Stimulated activated effector memory CD8-positive, alpha-beta T cell treated with anti-CD3 and anti-CD28 coated beads, Interleukin-12 subunit alpha, Interleukin-12 subunit beta, amount 100 ng/mL, for 72 hours (primary cell): ENCODE measurements around the gene FADS3.
A peak's percentile ranks its signal among the peaks of the same experiment; 100 is the strongest.

ENCODE experiments used
- ATAC-seq: fragments of 150-1000 bp; cut with Tn5 transposase; 2 replicates; pipeline ENCODE4 v1.10.0; 2021
- DNase-seq, 2 donors: peaks; one replicate each; pipeline ENCODE4 v3.0.0; 2021 to 2022; ENCODE audit warnings: low spot score in 2 of 2
- H3K27ac Mint-ChIP-seq: one replicate; pipeline ENCODE4 v1.8.0; 2022; ENCODE audit warnings: mild to moderate bottlenecking, mixed read lengths
- H3K36me3 Mint-ChIP-seq: one replicate; pipeline ENCODE4 v1.8.0; 2022; ENCODE audit warnings: mild to moderate bottlenecking, mixed read lengths
- H3K4me1 Mint-ChIP-seq: one replicate; pipeline ENCODE4 v1.8.0; 2022; ENCODE audit warnings: mixed read lengths
- H3K4me3 Mint-ChIP-seq: one replicate; pipeline ENCODE4 v1.8.0; 2022; ENCODE audit warnings: mild to moderate bottlenecking, mixed read lengths
- H3K9me3 Mint-ChIP-seq: one replicate; pipeline ENCODE4 v1.8.0; 2022; ENCODE audit warnings: mixed read lengths

The FADS3 gene

GRCh38 chr11:61850687-61851086, 40.7 kb downstream of the FADS3 start:
- H3K27ac Mint-ChIP-seq, result no peak overlapping the region
- ATAC-seq (no peak), DNase-seq (no peak)
- H3K9me3 Mint-ChIP-seq, result no peaks in the 10 kb centered on the region
- peaks cover 5% of the 10 kb centered on the region for H3K4me1 Mint-ChIP-seq
- peaks cover 86% of the 10 kb centered on the region for H3K36me3 Mint-ChIP-seq
- no peak overlapping the region for H3K4me3 Mint-ChIP-seq

GRCh38 chr11:61848631-61849030, 42.7 kb downstream of the FADS3 start:
- Mint-ChIP-seq H3K27ac (peak overlapping the region; percentile 34), H3K4me1 (peaks cover 5% of the 10 kb centered on the region), H3K36me3 (peaks cover 100% of the 10 kb centered on the region), H3K9me3 (no peaks in the 10 kb centered on the region), H3K4me3 (no peak overlapping the region)
- ATAC-seq (no peak), DNase-seq (no peak)

DNA sequence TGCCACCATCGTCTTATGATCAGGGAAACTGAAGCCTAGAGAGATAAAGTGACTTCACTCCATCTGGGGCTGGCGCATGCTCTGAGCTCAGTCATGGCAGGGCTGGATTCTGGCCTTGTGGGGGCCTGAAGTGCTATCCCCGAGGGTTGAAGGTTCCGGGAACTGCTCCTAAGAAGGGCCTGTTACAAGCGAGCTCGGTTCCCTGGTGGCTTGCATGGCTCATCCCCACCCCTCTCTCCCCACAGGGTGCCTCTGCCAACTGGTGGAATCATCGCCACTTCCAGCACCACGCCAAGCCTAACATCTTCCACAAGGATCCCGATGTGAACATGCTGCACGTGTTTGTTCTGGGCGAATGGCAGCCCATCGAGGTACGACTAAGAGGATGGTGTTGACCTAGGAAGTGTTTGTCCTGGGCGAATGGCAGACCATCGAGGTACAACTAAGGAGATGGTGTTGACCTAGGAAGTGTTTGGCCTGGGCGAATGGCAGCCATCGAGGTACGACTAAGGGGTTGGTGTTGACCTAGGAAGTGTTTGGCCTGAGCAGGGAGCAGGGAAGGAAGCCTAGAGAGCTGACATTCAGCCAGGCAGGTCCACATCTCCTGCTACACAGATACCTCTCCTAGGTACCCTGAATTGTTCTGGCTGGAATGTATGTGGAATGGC, 43.3 kb downstream of the FADS3 start:
- H3K36me3 Mint-ChIP-seq, result peaks cover 100% of the 10 kb centered on the region
- no peaks in the 10 kb centered on the region for H3K9me3 Mint-ChIP-seq
- peaks cover 5% of the 10 kb centered on the region for H3K4me1 Mint-ChIP-seq
- no peak overlapping the region for H3K4me3 Mint-ChIP-seq
- H3K27ac Mint-ChIP-seq, result peak overlapping the region; percentile 34
- ATAC-seq (no peak), DNase-seq (no peak)

- no peak for DNase-seq
- Mint-ChIP-seq H3K27ac (no peak overlapping the region), H3K9me3 (no peaks in the 10 kb centered on the region), H3K4me1 (peaks cover 5% of the 10 kb centered on the region), H3K36me3 (peaks cover 99% of the 10 kb centered on the region), H3K4me3 (no peak overlapping the region)
- no peak for ATAC-seq
These were observed 44.9 kb downstream of the FADS3 start for GRCh38 chr11:61846362-61847020.

DNA sequence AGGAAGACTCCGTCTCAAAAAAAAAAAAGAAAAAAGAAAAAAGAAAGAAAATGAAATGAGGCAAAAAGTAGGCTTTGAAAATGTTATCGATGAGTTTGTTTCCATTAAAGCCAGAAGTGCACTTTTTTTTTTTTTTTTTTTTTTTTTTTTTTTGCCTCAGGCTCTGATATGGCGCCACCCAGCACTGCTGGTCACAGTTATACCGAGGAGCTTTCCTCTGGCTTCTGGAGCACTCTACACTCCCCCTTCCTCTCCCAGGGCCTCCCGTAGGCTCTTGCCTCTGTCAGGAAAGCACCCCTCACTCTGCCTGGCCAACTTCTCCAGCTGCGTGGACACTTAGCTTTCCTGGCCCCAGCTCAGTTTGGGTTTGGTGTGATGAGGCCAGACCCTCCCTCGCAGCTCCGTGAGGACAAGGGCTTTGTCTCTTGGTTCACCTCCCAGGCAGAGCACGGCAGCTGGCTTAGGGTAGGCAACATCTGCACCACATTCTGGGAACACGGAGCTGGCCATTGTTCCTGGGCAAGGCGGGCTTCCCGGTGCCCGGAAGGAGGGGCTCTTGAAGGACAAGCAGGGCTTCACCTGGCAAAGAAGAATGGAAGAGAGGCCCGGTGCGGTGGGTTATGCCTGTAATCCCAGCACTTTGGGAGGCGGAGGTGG, 46.3 kb downstream of the FADS3 start:
- Mint-ChIP-seq H3K9me3 (no peaks in the 10 kb centered on the region), H3K4me1 (peaks cover 5% of the 10 kb centered on the region), H3K36me3 (peaks cover 99% of the 10 kb centered on the region), H3K4me3 (no peak overlapping the region), H3K27ac (no peak overlapping the region)
- no peak for DNase-seq
- ATAC-seq, result no peak

GRCh38 chr11:61842528-61842820, 48.9 kb downstream of the FADS3 start:
- Mint-ChIP-seq H3K4me1 (peaks cover 20% of the 10 kb centered on the region), H3K36me3 (peaks cover 94% of the 10 kb centered on the region)

DNA sequence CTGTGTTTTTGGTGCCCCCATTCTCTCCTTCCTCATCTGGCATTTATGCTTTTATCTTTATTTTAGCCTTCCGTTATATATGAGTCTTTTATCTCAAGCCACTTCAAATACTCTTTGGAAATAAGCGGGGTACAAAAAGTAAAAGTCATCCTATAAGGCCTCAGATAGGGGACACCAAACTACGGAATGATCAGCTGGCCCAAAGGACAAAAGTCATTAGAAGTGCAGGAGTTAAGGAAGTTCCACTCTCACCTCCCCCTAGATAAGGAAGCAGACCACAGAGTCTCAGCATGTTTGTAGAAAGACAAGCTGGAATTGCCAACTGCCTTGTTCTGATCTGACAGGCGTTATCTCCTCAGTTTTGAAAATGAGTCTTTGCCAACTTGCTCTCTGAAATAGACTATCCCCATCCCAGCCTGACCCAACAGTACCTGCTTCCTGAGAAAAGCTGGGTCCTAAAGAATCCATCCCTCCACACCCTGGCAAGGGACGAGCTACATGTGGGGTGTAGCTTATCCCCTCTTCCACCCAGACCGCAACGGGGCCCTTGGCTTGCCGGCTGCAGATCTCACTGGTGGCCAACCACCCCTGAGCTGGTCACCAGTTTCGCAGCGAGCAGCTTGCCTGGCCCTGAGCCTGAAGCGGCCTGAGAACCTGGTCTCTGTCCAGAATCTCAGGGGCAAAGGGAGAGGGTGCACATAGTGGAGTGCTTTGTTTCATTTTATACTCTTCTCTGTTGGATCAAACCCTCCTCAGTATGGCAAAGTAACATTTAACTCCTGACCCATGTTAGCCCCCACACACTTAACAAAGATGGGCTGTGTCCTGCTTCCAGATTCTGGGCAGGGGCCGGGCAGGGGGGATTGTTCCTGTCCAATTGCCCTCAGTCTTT, 49.5 kb downstream of the FADS3 start:
- no peaks in the 10 kb centered on the region for H3K9me3 Mint-ChIP-seq
- H3K36me3 Mint-ChIP-seq, result peaks cover 88% of the 10 kb centered on the region
- ATAC-seq, result no peak
- H3K27ac Mint-ChIP-seq, result no peak overlapping the region
- DNase-seq, result no peak
- H3K4me3 Mint-ChIP-seq, result no peak overlapping the region
- peaks cover 20% of the 10 kb centered on the region for H3K4me1 Mint-ChIP-seq

More at GRCh38 chr11:61842528-61842820, 48.9 kb downstream of the FADS3 start:
- H3K4me3 Mint-ChIP-seq, result no peak overlapping the region
- H3K27ac Mint-ChIP-seq, result no peak overlapping the region
- no peaks in the 10 kb centered on the region for H3K9me3 Mint-ChIP-seq
- no peak for ATAC-seq
- DNase-seq, result no peak

DNA sequence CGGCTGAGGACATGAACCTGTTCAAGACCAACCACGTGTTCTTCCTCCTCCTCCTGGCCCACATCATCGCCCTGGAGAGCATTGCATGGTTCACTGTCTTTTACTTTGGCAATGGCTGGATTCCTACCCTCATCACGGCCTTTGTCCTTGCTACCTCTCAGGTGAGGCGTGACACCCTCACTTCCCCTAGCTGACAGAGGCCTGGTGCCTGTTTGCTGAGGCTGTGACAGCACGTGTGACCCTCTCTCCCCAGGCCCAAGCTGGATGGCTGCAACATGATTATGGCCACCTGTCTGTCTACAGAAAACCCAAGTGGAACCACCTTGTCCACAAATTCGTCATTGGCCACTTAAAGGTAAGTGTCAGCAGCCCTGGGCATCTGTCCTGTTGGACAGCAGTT, 51.0 kb downstream of the FADS3 start:
- peaks cover 19% of the 10 kb centered on the region for H3K4me1 Mint-ChIP-seq
- H3K27ac Mint-ChIP-seq, result no peak overlapping the region
- no peaks in the 10 kb centered on the region for H3K9me3 Mint-ChIP-seq
- DNase-seq, result no peak
- no peak overlapping the region for H3K4me3 Mint-ChIP-seq
- no peak for ATAC-seq
- peaks cover 73% of the 10 kb centered on the region for H3K36me3 Mint-ChIP-seq

- no peak overlapping the region for H3K4me3 Mint-ChIP-seq
- H3K9me3 Mint-ChIP-seq, result no peaks in the 10 kb centered on the region
- ATAC-seq (no peak), DNase-seq (no peak)
- no peak overlapping the region for H3K27ac Mint-ChIP-seq
- H3K36me3 Mint-ChIP-seq, result peaks cover 72% of the 10 kb centered on the region
- H3K4me1 Mint-ChIP-seq, result peaks cover 25% of the 10 kb centered on the region
These were observed 51.6 kb downstream of the FADS3 start for GRCh38 chr11:61839742-61840141.

DNA sequence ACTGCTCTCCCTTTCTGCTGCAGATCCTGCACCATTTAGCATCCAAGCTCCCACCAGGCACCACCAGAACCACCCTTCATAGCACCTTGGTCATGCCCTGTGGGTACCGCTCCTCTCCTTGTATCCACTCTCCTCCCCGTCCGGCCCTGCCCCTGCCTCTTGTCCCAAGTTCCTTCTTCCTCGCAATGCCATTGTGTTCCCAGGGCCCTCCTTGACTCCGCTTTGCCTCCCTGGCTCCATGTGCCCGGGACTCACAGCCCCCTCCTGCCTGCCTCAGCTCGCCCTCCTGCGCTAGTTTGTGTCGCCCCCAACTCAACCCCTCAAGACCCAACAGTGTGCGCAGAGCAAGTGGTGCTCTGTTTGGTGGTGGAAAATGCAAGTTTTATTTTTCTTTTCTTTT, 52.4 kb downstream of the FADS3 start:
- ATAC-seq, result no peak
- peaks cover 65% of the 10 kb centered on the region for H3K36me3 Mint-ChIP-seq

DNA sequence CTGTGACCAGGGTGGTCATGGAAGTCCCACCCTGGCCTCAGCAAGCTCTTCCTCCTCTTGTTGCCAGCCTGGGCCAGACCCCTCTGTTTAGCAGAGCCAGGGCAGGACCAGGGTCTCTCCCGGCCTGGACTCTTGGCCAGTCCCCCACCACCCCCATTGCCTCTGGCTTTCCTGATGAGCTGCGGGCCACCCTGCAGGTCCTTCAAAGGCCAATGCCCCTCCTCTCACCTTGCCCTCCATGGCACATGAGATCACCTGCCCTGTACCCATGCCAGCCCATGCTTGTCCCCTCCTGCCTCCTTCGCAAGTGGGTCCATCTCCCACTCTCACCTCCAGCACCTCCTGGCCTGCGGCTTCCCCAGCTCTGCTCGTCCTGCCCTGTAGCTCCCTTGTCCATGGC, 52.8 kb downstream of the FADS3 start:
- ATAC-seq, result no peak
- Mint-ChIP-seq H3K4me3 (no peak overlapping the region), H3K27ac (peak overlapping the region; percentile 86), H3K36me3 (peaks cover 61% of the 10 kb centered on the region), H3K9me3 (no peaks in the 10 kb centered on the region), H3K4me1 (peaks cover 38% of the 10 kb centered on the region)
- no peak for DNase-seq

More for the DNA sequence above, 52.4 kb downstream of the FADS3 start:
- Mint-ChIP-seq H3K4me1 (peaks cover 34% of the 10 kb centered on the region), H3K4me3 (no peak overlapping the region), H3K27ac (peak overlapping the region; percentile 86), H3K9me3 (no peaks in the 10 kb centered on the region)
- DNase-seq, result no peak

- no peaks in the 10 kb centered on the region for H3K9me3 Mint-ChIP-seq
- no peak for DNase-seq
- H3K36me3 Mint-ChIP-seq, result peaks cover 52% of the 10 kb centered on the region
- H3K4me1 Mint-ChIP-seq, result peaks cover 48% of the 10 kb centered on the region
- ATAC-seq, result no peak
- H3K27ac Mint-ChIP-seq, result peak overlapping the region; percentile 45
- no peak overlapping the region for H3K4me3 Mint-ChIP-seq
These were observed 53.8 kb downstream of the FADS3 start for GRCh38 chr11:61837411-61838005.

DNA sequence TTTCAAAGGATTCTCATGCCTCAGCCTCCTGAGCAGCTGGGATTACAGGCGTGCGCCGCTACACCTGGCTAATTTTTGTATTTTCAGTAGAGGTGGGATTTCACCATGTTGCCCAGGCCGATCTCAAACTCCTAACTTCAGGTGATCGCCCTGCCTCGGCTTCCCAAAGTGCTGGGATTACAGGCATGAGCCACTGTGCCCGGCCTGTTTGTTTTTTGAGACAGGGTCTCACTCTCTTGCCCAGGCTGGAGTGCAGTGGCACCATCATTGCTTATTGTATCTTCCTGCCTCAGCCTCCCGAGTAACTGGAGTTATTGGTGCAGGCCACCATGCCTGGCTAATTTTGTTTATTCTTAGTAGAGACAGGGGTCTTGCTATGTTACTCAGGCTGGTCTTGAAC, 55.2 kb downstream of the FADS3 start:
- Mint-ChIP-seq H3K4me3 (no peak overlapping the region), H3K4me1 (peaks cover 61% of the 10 kb centered on the region)
- no peak for ATAC-seq

DNA sequence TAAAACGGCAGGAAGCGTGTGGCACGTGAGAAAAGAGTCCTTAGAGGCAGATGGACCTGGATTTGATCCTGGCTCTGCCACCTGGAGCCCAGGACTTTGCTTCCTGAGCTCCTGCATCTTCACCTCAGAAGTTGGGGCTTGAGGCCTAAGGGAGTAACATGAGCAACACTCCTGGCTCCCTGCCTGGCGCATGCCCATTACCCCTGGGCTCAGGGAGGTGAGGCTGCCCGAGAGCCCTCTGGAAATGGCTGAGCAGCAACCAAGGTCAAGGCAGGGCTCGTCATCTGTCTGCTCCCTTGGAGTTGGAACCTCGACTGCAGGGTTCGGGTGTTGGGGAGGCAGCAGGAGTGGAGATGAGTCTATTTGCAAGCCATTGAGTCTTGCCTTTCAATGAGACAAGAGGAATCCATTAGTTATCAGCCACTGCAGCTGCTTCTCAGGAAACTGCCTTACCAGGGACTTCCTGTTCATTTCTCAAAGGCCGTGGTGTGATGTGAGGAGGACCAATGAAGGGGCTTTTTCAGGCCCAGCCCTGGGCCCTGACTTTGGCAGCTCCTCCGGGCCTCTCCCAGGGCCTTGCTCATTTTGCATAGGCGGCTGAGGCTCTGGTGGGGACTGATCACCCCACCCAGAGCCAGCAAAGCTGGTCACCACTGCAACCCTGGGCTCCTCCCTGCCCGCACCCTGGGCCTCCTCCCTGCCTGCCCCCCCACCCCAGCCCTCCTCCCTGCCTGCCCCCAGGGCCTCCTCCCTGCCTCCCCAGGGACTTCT, 56.9 kb downstream of the FADS3 start:
- peaks cover 70% of the 10 kb centered on the region for H3K4me1 Mint-ChIP-seq

More for the DNA sequence above, 55.2 kb downstream of the FADS3 start:
- Mint-ChIP-seq H3K36me3 (peaks cover 39% of the 10 kb centered on the region), H3K9me3 (no peaks in the 10 kb centered on the region), H3K27ac (peak overlapping the region; percentile 96)
- DNase-seq, result no peak

More for the DNA sequence above, 56.9 kb downstream of the FADS3 start:
- Mint-ChIP-seq H3K27ac (peak overlapping the region; percentile 96), H3K4me3 (peak overlapping the region; percentile 67), H3K9me3 (no peaks in the 10 kb centered on the region), H3K36me3 (peaks cover 30% of the 10 kb centered on the region)
- DNase-seq (peak; percentile 45 to 77), ATAC-seq (peak; percentile 97)
